ENCODE data around the gene NDUFV1. TPM values are rescaled to one million over a fixed set of nuclear protein-coding genes. Genes with fewer than 3 reads are reported as not detected.
"Not testable (repeated sequence)": the region's sequence is repeated elsewhere in the genome, so short reads cannot be mapped to it uniquely, and the experiment has no call there.

NDUFV1 gene
- total RNA-seq, 2 experiments from 2014 or later, result 204 to 228 TPM

- POLR2A ChIA-PET, result no interaction called here
- H3K27ac Mint-ChIP-seq, result no peak overlapping the region
- H3K36me3 Mint-ChIP-seq (ENCODE audit: low read depth), result peaks cover 3% of the 10 kb centered on the region
- H3K27me3 Mint-ChIP-seq, result peaks cover 7% of the 10 kb centered on the region
- DNase-seq, result no peak
- H3K4me1 Mint-ChIP-seq, result peaks cover 27% of the 10 kb centered on the region
- peaks cover 2% of the 10 kb centered on the region for H3K9me3 Mint-ChIP-seq
- CTCF ChIA-PET, result interaction anchor here (0.6 kb wide), 1 partner anchor 62 kb away, joined by 3 read pairs; no protein-coding TSS in a partner anchor
- no peak overlapping the region for H3K4me3 Mint-ChIP-seq
Measured at GRCh38 chr11:67652965-67653845, 46.5 kb downstream of the NDUFV1 start.

GRCh38 chr11:67654225-67654624 is 47.5 kb downstream of the NDUFV1 start:
- ChIA-PET CTCF (interaction anchor here (0.6 to 1.6 kb wide), 2 partner anchors 24 to 63 kb away, joined by 3 to 4 read pairs; no protein-coding TSS in a partner anchor), POLR2A (no interaction called here)
- Mint-ChIP-seq H3K27me3 (peaks cover 7% of the 10 kb centered on the region), H3K9me3 (peaks cover 2% of the 10 kb centered on the region), H3K27ac (no peak overlapping the region), H3K4me1 (peaks cover 22% of the 10 kb centered on the region), H3K4me3 (no peak overlapping the region), H3K36me3 (ENCODE audit: low read depth) (peaks cover 3% of the 10 kb centered on the region)
- DNase-seq, result no peak

- CTCF ChIA-PET, result interaction anchor here (0.6 kb wide), 1 partner anchor 299 kb away, joined by 3 read pairs; no protein-coding TSS in a partner anchor
- Mint-ChIP-seq H3K9me3 (peaks cover 2% of the 10 kb centered on the region), H3K27me3 (peaks cover 5% of the 10 kb centered on the region), H3K4me3 (no peak overlapping the region), H3K36me3 (ENCODE audit: low read depth) (peaks cover 3% of the 10 kb centered on the region), H3K27ac (no peak overlapping the region), H3K4me1 (peaks cover 7% of the 10 kb centered on the region)
- no peak for DNase-seq
- POLR2A ChIA-PET, result no interaction called here
Measured at GRCh38 chr11:67656278-67656922, 49.7 kb downstream of the NDUFV1 start.

GRCh38 chr11:67657300-67657699 is 50.6 kb downstream of the NDUFV1 start:
- DNase-seq, result no peak
- peaks cover 5% of the 10 kb centered on the region for H3K27me3 Mint-ChIP-seq
- CTCF ChIA-PET, result interaction anchor here (1.6 to 4.2 kb wide), 2 partner anchors 27 to 43 kb away, joined by 5 to 30 read pairs; partner anchors contain the start of gene NUDT8
- H3K27ac Mint-ChIP-seq, result no peak overlapping the region
- peaks cover 3% of the 10 kb centered on the region for H3K36me3 Mint-ChIP-seq (ENCODE audit: low read depth)
- POLR2A ChIA-PET, result no interaction called here
- H3K9me3 Mint-ChIP-seq, result peaks cover 2% of the 10 kb centered on the region
- H3K4me3 Mint-ChIP-seq, result no peak overlapping the region
- peaks cover 7% of the 10 kb centered on the region for H3K4me1 Mint-ChIP-seq

- H3K4me3 Mint-ChIP-seq; H3K27ac Mint-ChIP-seq; DNase-seq; H3K36me3 Mint-ChIP-seq (ENCODE audit: low read depth); POLR2A ChIA-PET; H3K9me3 Mint-ChIP-seq; H3K27me3 Mint-ChIP-seq; H3K4me1 Mint-ChIP-seq: not testable (repeated sequence)
- CTCF ChIA-PET, result interaction anchor here (0.6 to 4.2 kb wide), 6 partner anchors 11 to 317 kb away, joined by 3 to 30 read pairs (median 4); partner anchors contain the start of gene NUDT8
Measured at GRCh38 chr11:67659651-67660165, 53.0 kb downstream of the NDUFV1 start.

- DNase-seq; H3K4me3 Mint-ChIP-seq; H3K36me3 Mint-ChIP-seq (ENCODE audit: low read depth); H3K4me1 Mint-ChIP-seq; H3K9me3 Mint-ChIP-seq; H3K27me3 Mint-ChIP-seq; H3K27ac Mint-ChIP-seq; POLR2A ChIA-PET: not testable (repeated sequence)
- CTCF ChIA-PET, result interaction anchor here (4.2 kb wide), 1 partner anchor 31 kb away, joined by 30 read pairs; the partner anchor contains the start of gene NUDT8
Measured at GRCh38 chr11:67660752-67661151, 54.0 kb downstream of the NDUFV1 start.

Other genes starting within 250 kb of the NDUFV1 start
- under 1 TPM; 0.10 to 0.17 TPM for gene CLCF1, start 233.3 kb upstream of the NDUFV1 start, total RNA-seq
- 10 to 100 TPM; 49.3 to 53.7 TPM for gene RAD9A, start 214.9 kb upstream of the NDUFV1 start, total RNA-seq
- gene PPP1CA, start 205.1 kb upstream of the NDUFV1 start, total RNA-seq, result 100 to 1,000 TPM; 301 to 331 TPM
- gene TBC1D10C, start 202.9 kb upstream of the NDUFV1 start, total RNA-seq, result 100 to 1,000 TPM; 256 to 323 TPM
- 1 to 10 TPM; 1.2 to 1.9 TPM for gene CARNS1, start 191.3 kb upstream of the NDUFV1 start, total RNA-seq
- 10 to 100 TPM; 57.5 to 68.1 TPM for gene RPS6KB2, start 178.4 kb upstream of the NDUFV1 start, total RNA-seq
- gene PTPRCAP, start 169.3 kb upstream of the NDUFV1 start, total RNA-seq, result 100 to 1,000 TPM; 328 to 389 TPM
- 100 to 1,000 TPM; 191 to 252 TPM for gene CORO1B, start 163.5 kb upstream of the NDUFV1 start, total RNA-seq
- gene GPR152, start 154.2 kb upstream of the NDUFV1 start, total RNA-seq, result not detected
- gene CABP4, start 151.6 kb upstream of the NDUFV1 start, total RNA-seq, result 1 to 10 TPM; 1.3 to 2.6 TPM
- 10 to 100 TPM; 42.2 to 47.2 TPM for gene TMEM134, start 137.7 kb upstream of the NDUFV1 start, total RNA-seq
- gene AIP, start 123.9 kb upstream of the NDUFV1 start, total RNA-seq, result 100 to 1,000 TPM; 149 to 164 TPM
- gene PITPNM1, start 101.6 kb upstream of the NDUFV1 start, total RNA-seq, result 100 to 1,000 TPM; 100 to 110 TPM
- 100 to 1,000 TPM; 117 to 126 TPM for gene CDK2AP2, start 98.8 kb upstream of the NDUFV1 start, total RNA-seq
- not detected for gene CABP2, start 83.5 kb upstream of the NDUFV1 start, total RNA-seq
- 100 to 1,000 TPM; 194 to 209 TPM for gene GSTP1, start 23.1 kb upstream of the NDUFV1 start, total RNA-seq
- gene NUDT8, start 23.0 kb downstream of the NDUFV1 start, total RNA-seq, result 1 to 10 TPM; 7.3 to 8.8 TPM
- not detected for gene TBX10, start 32.8 kb downstream of the NDUFV1 start, total RNA-seq
- gene ACY3, start 43.8 kb downstream of the NDUFV1 start, total RNA-seq, result under 1 TPM; 0.44 to 0.47 TPM
- gene ALDH3B2, start 67.7 kb downstream of the NDUFV1 start, total RNA-seq, result not detected